Caco-2 (cell line): ENCODE measurements around the gene ALK. TPM values are rescaled to one million over a fixed set of nuclear protein-coding genes. Genes with fewer than 3 reads are reported as not detected.

Experiments used
- BruUV-seq: library from RNA; stranded (reverse); fragments of 400-500 nt; replicated peaks from 2 replicates; lab custom pipeline; 2021; lab: Mats Ljungman, UMichigan
- CTCF ChIA-PET: fragments of 300-600 bp; sonication (Branson Sonifier 250); formaldehyde crosslinking; loops from one replicate; lab custom pipeline; 2022; ENCODE audit warnings: antibody characterized with exemption; lab: Charles Lee
- POLR2A ChIA-PET: fragments of 300-600 bp; sonication (Branson Sonifier 250); formaldehyde crosslinking; loops from one replicate; lab custom pipeline; 2022; ENCODE audit warnings: antibody characterized with exemption; lab: Charles Lee
- DNase-seq, 2 experiments: peaks; one replicate each; pipeline versions ENCODE4 v3.0.0 to v3.0.0-alpha.2; 2020 to 2022
- H3K27me3 ChIP-seq: replicated peaks from 2 replicates; pipeline ENCODE4 v1.6.0; 2011; ENCODE audit warnings: low read length; ENCODE audit not compliant: control insufficient read depth, insufficient read depth
- H3K36me3 ChIP-seq: 2 replicates; pipeline ENCODE4 v1.5.1; 2011; ENCODE audit warnings: low read length; ENCODE audit not compliant: control insufficient read depth, insufficient read depth
- H3K4me1 ChIP-seq: fragments of 250-450 bp; sonication (Bioruptor Pico); 2 replicates; pipeline ENCODE4 v1.5.1; 2020; ENCODE audit warnings: mild to moderate bottlenecking
- H3K4me3 ChIP-seq: 2 replicates; pipeline ENCODE4 v1.5.1; 2011; ENCODE audit warnings: low read depth, mild to moderate bottlenecking, control low read depth, low read length
- H3K9me3 ChIP-seq: fragments of 250-450 bp; sonication (Bioruptor Pico); 2 replicates; pipeline ENCODE4 v1.5.1; 2020; ENCODE audit warnings: mild to moderate bottlenecking, moderate library complexity
- H3K27ac Mint-ChIP-seq: one replicate; pipeline ENCODE4 v1.8.0; 2022; ENCODE audit warnings: mixed read lengths; ENCODE audit not compliant: unreplicated experiment
- H3K27me3 Mint-ChIP-seq: one replicate; pipeline ENCODE4 v1.8.0; 2022; ENCODE audit warnings: mixed read lengths; ENCODE audit not compliant: insufficient read depth, unreplicated experiment
- H3K36me3 Mint-ChIP-seq: one replicate; pipeline ENCODE4 v1.8.0; 2022; ENCODE audit warnings: mild to moderate bottlenecking, mixed read lengths; ENCODE audit not compliant: insufficient read depth, unreplicated experiment
- H3K4me1 Mint-ChIP-seq: one replicate; pipeline ENCODE4 v1.8.0; 2022; ENCODE audit warnings: low read depth, mixed read lengths; ENCODE audit not compliant: unreplicated experiment
- H3K4me3 Mint-ChIP-seq: one replicate; pipeline ENCODE4 v1.8.0; 2022; ENCODE audit warnings: mild to moderate bottlenecking, moderate library complexity, mixed read lengths; ENCODE audit not compliant: unreplicated experiment
- H3K9me3 Mint-ChIP-seq: one replicate; pipeline ENCODE4 v1.8.0; 2022; ENCODE audit warnings: mixed read lengths; ENCODE audit not compliant: unreplicated experiment
- intact Hi-C: fragments of 100-400 bp; cut with micrococcal nuclease; formaldehyde crosslinking; loops from one replicate; pipeline ENCODE4 v1.10.0; 2022; ENCODE audit not compliant: unreplicated experiment
- total RNA-seq: library from RNA; stranded (reverse); gene quantifications from 2 replicates; pipeline ENCODE4 v1.2.3, GENCODE V29; 2022
- TF ChIP-seq, protein P1 (sequence below), 2 experiments: fragments of 200-600 bp in 1 of 2; IDR thresholded peaks; 1 replicate in 1 of 2; 2 replicates in 1 of 2; pipeline versions ENCODE4 v1.5.1 to v1.8.0; 2011 to 2022; ENCODE audit warnings: antibody characterized with exemption in 1 of 2, control low read depth in 1 of 2, inconsistent platforms in 1 of 2, low read depth in 1 of 2, low read length in 1 of 2, mild to moderate bottlenecking in 1 of 2, moderate library complexity in 1 of 2; ENCODE audit not compliant: insufficient read depth in 1 of 2, severe bottlenecking in 1 of 2, unreplicated experiment in 1 of 2

ALK gene
- total RNA-seq, 1 experiment from 2014 or later, result 0.11 TPM

DNA sequence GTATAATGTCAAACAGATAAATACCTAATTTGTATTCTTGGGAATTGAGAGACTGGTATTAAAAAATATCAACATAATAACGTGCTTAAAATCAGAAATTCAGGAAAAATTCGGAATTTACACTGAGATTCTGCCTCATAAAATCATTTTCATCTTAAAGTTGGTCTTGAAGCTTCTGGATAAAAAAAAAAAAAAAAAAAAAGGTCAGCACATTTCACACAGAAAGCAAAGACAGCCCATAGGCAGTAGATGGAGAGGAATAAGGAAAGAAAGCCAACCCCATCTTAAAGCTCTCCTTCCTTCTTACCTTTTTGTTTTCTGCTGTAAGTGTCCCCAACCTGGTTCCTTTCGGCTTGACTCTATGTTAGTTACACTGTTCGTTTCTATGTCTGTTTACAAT lies 41.5 kb upstream of the ALK start:
- no peak overlapping the region for H3K27ac Mint-ChIP-seq
- no peak overlapping the region for H3K4me3 Mint-ChIP-seq
- Histone ChIP-seq H3K27me3 (peaks cover 2% of the 10 kb centered on the region), H3K4me1 (peaks cover 3% of the 10 kb centered on the region; the same call in 1 of the 2 replicates), H3K9me3 (no peaks in the 10 kb centered on the region), H3K4me3 (no peak overlapping the region), H3K36me3 (no peaks in the 10 kb centered on the region)
- DNase-seq, result no peak
- peaks cover 15% of the 10 kb centered on the region for H3K4me1 Mint-ChIP-seq
- ChIA-PET POLR2A (no interaction called here), CTCF (no interaction called here)
- BruUV-seq, result no TSS peak
- no peaks in the 10 kb centered on the region for H3K36me3 Mint-ChIP-seq
- TF ChIP-seq, protein P1, sequence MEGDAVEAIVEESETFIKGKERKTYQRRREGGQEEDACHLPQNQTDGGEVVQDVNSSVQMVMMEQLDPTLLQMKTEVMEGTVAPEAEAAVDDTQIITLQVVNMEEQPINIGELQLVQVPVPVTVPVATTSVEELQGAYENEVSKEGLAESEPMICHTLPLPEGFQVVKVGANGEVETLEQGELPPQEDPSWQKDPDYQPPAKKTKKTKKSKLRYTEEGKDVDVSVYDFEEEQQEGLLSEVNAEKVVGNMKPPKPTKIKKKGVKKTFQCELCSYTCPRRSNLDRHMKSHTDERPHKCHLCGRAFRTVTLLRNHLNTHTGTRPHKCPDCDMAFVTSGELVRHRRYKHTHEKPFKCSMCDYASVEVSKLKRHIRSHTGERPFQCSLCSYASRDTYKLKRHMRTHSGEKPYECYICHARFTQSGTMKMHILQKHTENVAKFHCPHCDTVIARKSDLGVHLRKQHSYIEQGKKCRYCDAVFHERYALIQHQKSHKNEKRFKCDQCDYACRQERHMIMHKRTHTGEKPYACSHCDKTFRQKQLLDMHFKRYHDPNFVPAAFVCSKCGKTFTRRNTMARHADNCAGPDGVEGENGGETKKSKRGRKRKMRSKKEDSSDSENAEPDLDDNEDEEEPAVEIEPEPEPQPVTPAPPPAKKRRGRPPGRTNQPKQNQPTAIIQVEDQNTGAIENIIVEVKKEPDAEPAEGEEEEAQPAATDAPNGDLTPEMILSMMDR (IDR thresholded peaks at IDR 0.05; ENCODE audit: insufficient read depth in 1 of 2, low read depth in 1 of 2, low read length in 1 of 2, severe bottlenecking in 1 of 2, unreplicated experiment in 1 of 2), result no peak
- H3K27me3 Mint-ChIP-seq, result peaks cover 21% of the 10 kb centered on the region
- no peaks in the 10 kb centered on the region for H3K9me3 Mint-ChIP-seq
- intact Hi-C loops, result no loop called here

DNA sequence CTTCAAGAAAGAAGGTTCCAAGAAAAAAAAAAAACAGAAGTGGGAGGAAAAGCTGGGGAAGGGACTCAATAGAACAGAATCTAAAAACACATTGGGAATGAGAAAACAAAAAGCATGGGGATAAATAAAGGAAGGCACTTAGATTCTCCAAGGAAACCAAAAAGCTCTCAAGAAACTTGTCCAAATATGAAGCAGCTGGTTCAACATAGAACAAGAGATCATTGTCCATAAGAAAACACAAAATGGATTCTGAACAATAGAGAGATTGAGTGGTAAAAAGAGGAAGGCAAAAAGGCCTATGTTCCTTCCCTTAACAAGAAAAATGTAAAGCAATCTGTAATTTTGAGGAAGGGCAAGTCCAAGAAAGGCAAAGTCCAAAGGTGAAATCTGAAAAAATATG lies 32.9 kb upstream of the ALK start:
- no peaks in the 10 kb centered on the region for H3K9me3 ChIP-seq
- H3K36me3 ChIP-seq, result no peaks in the 10 kb centered on the region
- no peaks in the 10 kb centered on the region for H3K36me3 Mint-ChIP-seq
- H3K4me1 ChIP-seq, result no peaks in the 10 kb centered on the region
- ChIA-PET CTCF (no interaction called here), POLR2A (no interaction called here)
- no TSS peak for BruUV-seq
- no peak overlapping the region for H3K4me3 ChIP-seq
- no peak overlapping the region for H3K27ac Mint-ChIP-seq
- TF ChIP-seq, protein P1 (IDR thresholded peaks at IDR 0.05; ENCODE audit: insufficient read depth in 1 of 2, low read depth in 1 of 2, low read length in 1 of 2, severe bottlenecking in 1 of 2, unreplicated experiment in 1 of 2), result no peak
- H3K9me3 Mint-ChIP-seq, result no peaks in the 10 kb centered on the region
- intact Hi-C loops, result no loop called here
- H3K4me1 Mint-ChIP-seq, result no peaks in the 10 kb centered on the region
- H3K27me3 Mint-ChIP-seq, result peaks cover 6% of the 10 kb centered on the region
- DNase-seq, result no peak
- H3K4me3 Mint-ChIP-seq, result no peak overlapping the region
- no peaks in the 10 kb centered on the region for H3K27me3 ChIP-seq

DNA sequence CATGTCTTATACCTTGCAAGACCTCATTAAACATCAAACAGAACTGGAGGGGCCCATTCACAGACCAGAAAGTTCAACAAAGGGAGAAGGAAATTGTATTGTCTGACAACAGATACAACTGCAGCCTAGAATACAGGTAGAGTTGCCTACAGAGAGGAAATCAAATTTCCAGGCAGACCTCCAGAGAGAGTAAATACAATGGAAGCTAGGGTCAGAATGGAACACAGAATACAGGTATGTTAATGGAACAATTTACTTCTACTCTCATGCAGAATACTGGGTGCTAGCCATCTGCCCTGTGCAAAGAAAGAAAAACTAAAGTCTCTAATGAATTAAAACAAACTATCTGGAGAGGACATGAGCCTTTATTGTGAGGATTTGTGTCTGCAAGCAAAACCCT lies 31.6 kb upstream of the ALK start:
- no peaks in the 10 kb centered on the region for H3K36me3 Mint-ChIP-seq
- TF ChIP-seq, protein P1 (IDR thresholded peaks at IDR 0.05; ENCODE audit: insufficient read depth in 1 of 2, low read depth in 1 of 2, low read length in 1 of 2, severe bottlenecking in 1 of 2, unreplicated experiment in 1 of 2), result no peak
- H3K27me3 Mint-ChIP-seq, result peaks cover 12% of the 10 kb centered on the region
- H3K4me1 Mint-ChIP-seq, result no peaks in the 10 kb centered on the region
- DNase-seq, result no peak
- H3K4me1 ChIP-seq, result no peaks in the 10 kb centered on the region
- no peaks in the 10 kb centered on the region for H3K27me3 ChIP-seq
- POLR2A ChIA-PET, result no interaction called here
- BruUV-seq, result no TSS peak
- H3K9me3 Mint-ChIP-seq, result no peaks in the 10 kb centered on the region
- no peaks in the 10 kb centered on the region for H3K9me3 ChIP-seq
- CTCF ChIA-PET, result no interaction called here
- H3K4me3 Mint-ChIP-seq, result no peak overlapping the region
- H3K4me3 ChIP-seq, result no peak overlapping the region
- no peak overlapping the region for H3K27ac Mint-ChIP-seq
- H3K36me3 ChIP-seq, result no peaks in the 10 kb centered on the region
- intact Hi-C loops, result no loop called here
